Activated CD4-positive, alpha-beta T cell treated with anti-CD3 and anti-CD28 coated beads, Interleukin-2, amount 10 ng/mL, durations not matched to agents 24 days and 14 days (primary cell): Measurements from ENCODE around the gene ZNF529. TPM values are rescaled to one million over a fixed set of nuclear protein-coding genes. Genes with fewer than 3 reads are reported as not detected.

Experiments used
- total RNA-seq: library from RNA; stranded (reverse); gene quantifications from 2 replicates; pipeline ENCODE4 v1.2.3, GENCODE V29; 2022

ZNF529 gene
- total RNA-seq, 1 donor from 2014 or later: 16.8 TPM

Other genes with a start within 250 kb of the ZNF529 start
- gene ZFP14, start 194.1 kb downstream of the ZNF529 start, total RNA-seq: 2.2 and 3.2 TPM in 2 replicates
- 4.4 and 4.8 TPM in 2 replicates for gene ZFP82, start 154.6 kb downstream of the ZNF529 start, total RNA-seq
- gene ZNF566, start 83.7 kb downstream of the ZNF529 start, total RNA-seq: 7.2 and 8.5 TPM in 2 replicates
- 6.7 and 8.0 TPM in 2 replicates for gene ZNF260, start 45.0 kb downstream of the ZNF529 start, total RNA-seq
- 9.5 and 13.2 TPM in 2 replicates for gene ZNF382, start 32.0 kb upstream of the ZNF529 start, total RNA-seq
- gene ZNF461, start 93.5 kb upstream of the ZNF529 start, total RNA-seq: 5.4 and 6.1 TPM in 2 replicates
- gene ZNF567, start 114.3 kb upstream of the ZNF529 start, total RNA-seq: 8.2 and 8.3 TPM in 2 replicates
- 3.2 and 3.8 TPM in 2 replicates for gene ZNF850, start 199.5 kb upstream of the ZNF529 start, total RNA-seq